C4-2B (cell line): ENCODE results near the gene KNG1.
"Not testable (repeated sequence)": the region's sequence is repeated elsewhere in the genome, so short reads cannot be mapped to it uniquely, and the experiment has no call there.

Experiments
- H3K27ac ChIP-seq: fragments of 450-650 bp; 2 replicates; pipeline ENCODE4 v1.5.1; 2017
- CTCF ChIP-seq: fragments of 450-650 bp; conservative IDR thresholded peaks from 2 replicates; pipeline ENCODE4 v1.5.1; 2017; ENCODE audit warnings: mild to moderate bottlenecking
- ZFX ChIP-seq: fragments of 450-650 bp; IDR thresholded peaks from 2 replicates; pipeline ENCODE4 v1.6.1; 2017

The KNG1 gene

GRCh38 chr3:186696522-186696921, 20.6 kb upstream of the KNG1 start:
- TF ChIP-seq CTCF (no peak), ZFX (no peak)

GRCh38 chr3:186697510-186697909, 19.6 kb upstream of the KNG1 start:
- TF ChIP-seq ZFX: no peak
- no peak for TF ChIP-seq CTCF
- H3K27ac ChIP-seq: no peak overlapping the region

More at GRCh38 chr3:186696522-186696921, 20.6 kb upstream of the KNG1 start:
- H3K27ac ChIP-seq: no peak overlapping the region

- no peak overlapping the region for H3K27ac ChIP-seq
- TF ChIP-seq CTCF: no peak
- TF ChIP-seq ZFX: no peak
Measured at GRCh38 chr3:186700267-186700666, 16.9 kb upstream of the KNG1 start.

GRCh38 chr3:186702451-186702850, 14.7 kb upstream of the KNG1 start:
- H3K27ac ChIP-seq: not testable (repeated sequence)

GRCh38 chr3:186705882-186706780, 11.0 kb upstream of the KNG1 start:
- TF ChIP-seq ZFX (no peak), CTCF (no peak)
- H3K27ac ChIP-seq: no peak overlapping the region

GRCh38 chr3:186708983-186709679, 8.0 kb upstream of the KNG1 start:
- TF ChIP-seq ZFX (no peak), CTCF (no peak)
- no peak overlapping the region for H3K27ac ChIP-seq

GRCh38 chr3:186710694-186711093, 6.5 kb upstream of the KNG1 start:
- H3K27ac ChIP-seq: not testable (repeated sequence)

- H3K27ac ChIP-seq: no peak overlapping the region
- no peak for TF ChIP-seq ZFX
- TF ChIP-seq CTCF: no peak
Measured at GRCh38 chr3:186713499-186713898, 3.7 kb upstream of the KNG1 start.
